ENCODE data around the gene PGAP6.
A peak's percentile ranks its signal among the peaks of the same experiment; 100 is the strongest.
"Not testable (repeated sequence)": the region's sequence is repeated elsewhere in the genome, so short reads cannot be mapped to it uniquely, and the experiment has no call there.

The PGAP6 gene

GRCh38 chr16:369275-369865 is 12.4 kb downstream of the PGAP6 start:
- H3K27ac ChIP-seq (ENCODE audit: low read length): no peak overlapping the region
- peak overlapping the region; percentile 65; the same call in 1 of the 2 replicates for H3K4me3 ChIP-seq (ENCODE audit: low read length)
- peaks cover 64% of the 10 kb centered on the region for H3K36me3 ChIP-seq (ENCODE audit: insufficient read depth, low read depth, low read length)
- H3K27me3 ChIP-seq (ENCODE audit: insufficient read depth, low read length): no peaks in the 10 kb centered on the region
- no peaks in the 10 kb centered on the region for H3K9me3 ChIP-seq (ENCODE audit: insufficient read depth, low read depth, low read length)
- peak overlapping the region; percentile 51 for H3K9ac ChIP-seq (ENCODE audit: low read depth, low read length)
- peaks cover 5% of the 10 kb centered on the region; the same call in 1 of the 2 replicates for H3K4me1 ChIP-seq (ENCODE audit: insufficient read depth, low read length)

GRCh38 chr16:368388-369158 is 13.2 kb downstream of the PGAP6 start:
- Histone ChIP-seq H3K9me3 (ENCODE audit: insufficient read depth, low read depth, low read length) (no peaks in the 10 kb centered on the region), H3K27me3 (ENCODE audit: insufficient read depth, low read length) (no peaks in the 10 kb centered on the region), H3K9ac (ENCODE audit: low read depth, low read length) (no peak overlapping the region), H3K27ac (ENCODE audit: low read length) (no peak overlapping the region), H3K4me3 (ENCODE audit: low read length) (no peak overlapping the region), H3K4me1 (ENCODE audit: insufficient read depth, low read length) (peaks cover 5% of the 10 kb centered on the region; the same call in 1 of the 2 replicates), H3K36me3 (ENCODE audit: insufficient read depth, low read depth, low read length) (peaks cover 56% of the 10 kb centered on the region)

GRCh38 chr16:367333-367903 is 14.4 kb downstream of the PGAP6 start:
- no peak overlapping the region for H3K27ac ChIP-seq (ENCODE audit: low read length)
- no peak overlapping the region for H3K9ac ChIP-seq (ENCODE audit: low read depth, low read length)

DNA sequence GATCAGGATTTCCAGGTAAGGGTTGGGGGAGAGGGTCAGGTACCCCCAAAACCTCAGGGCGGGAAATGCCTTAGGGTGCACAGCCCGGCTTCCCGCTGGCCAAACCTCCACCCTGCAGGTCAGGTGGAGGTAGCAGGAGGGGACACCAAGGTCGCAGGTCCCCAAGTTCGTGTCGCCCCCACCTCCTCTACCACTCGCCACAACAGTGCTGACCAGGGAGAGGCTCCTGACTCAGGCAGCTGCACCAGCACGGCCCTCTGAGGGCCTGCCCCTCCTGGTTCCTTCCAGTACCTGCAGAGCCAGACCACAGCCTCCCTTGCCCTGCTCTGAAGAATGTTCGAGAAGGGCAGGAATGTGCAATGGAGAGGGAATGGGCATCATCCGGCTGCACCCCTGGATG is 15.3 kb downstream of the PGAP6 start:
- no peak overlapping the region for H3K4me3 ChIP-seq (ENCODE audit: low read length)
- no peak overlapping the region for H3K9ac ChIP-seq (ENCODE audit: low read depth, low read length)
- no peaks in the 10 kb centered on the region for H3K9me3 ChIP-seq (ENCODE audit: insufficient read depth, low read depth, low read length)
- peaks cover 35% of the 10 kb centered on the region for H3K36me3 ChIP-seq (ENCODE audit: insufficient read depth, low read depth, low read length)
- H3K4me1 ChIP-seq (ENCODE audit: insufficient read depth, low read length): peaks cover 5% of the 10 kb centered on the region; the same call in 1 of the 2 replicates
- no peak overlapping the region for H3K27ac ChIP-seq (ENCODE audit: low read length)
- H3K27me3 ChIP-seq (ENCODE audit: insufficient read depth, low read length): no peaks in the 10 kb centered on the region

More at GRCh38 chr16:367333-367903, 14.4 kb downstream of the PGAP6 start:
- Histone ChIP-seq H3K27me3 (ENCODE audit: insufficient read depth, low read length) (no peaks in the 10 kb centered on the region), H3K4me3 (ENCODE audit: low read length) (no peak overlapping the region), H3K36me3 (ENCODE audit: insufficient read depth, low read depth, low read length) (peaks cover 44% of the 10 kb centered on the region), H3K4me1 (ENCODE audit: insufficient read depth, low read length) (peaks cover 5% of the 10 kb centered on the region; the same call in 1 of the 2 replicates), H3K9me3 (ENCODE audit: insufficient read depth, low read depth, low read length) (no peaks in the 10 kb centered on the region)

GRCh38 chr16:364595-365491 is 16.9 kb downstream of the PGAP6 start:
- Histone ChIP-seq H3K27ac (ENCODE audit: low read length) (no peak overlapping the region), H3K27me3 (ENCODE audit: insufficient read depth, low read length) (no peaks in the 10 kb centered on the region), H3K9me3 (ENCODE audit: insufficient read depth, low read depth, low read length) (no peaks in the 10 kb centered on the region), H3K4me1 (ENCODE audit: insufficient read depth, low read length) (peaks cover 5% of the 10 kb centered on the region; the same call in 1 of the 2 replicates), H3K36me3 (ENCODE audit: insufficient read depth, low read depth, low read length) (peaks cover 32% of the 10 kb centered on the region), H3K9ac (ENCODE audit: low read depth, low read length) (no peak overlapping the region), H3K4me3 (ENCODE audit: low read length) (no peak overlapping the region)

DNA sequence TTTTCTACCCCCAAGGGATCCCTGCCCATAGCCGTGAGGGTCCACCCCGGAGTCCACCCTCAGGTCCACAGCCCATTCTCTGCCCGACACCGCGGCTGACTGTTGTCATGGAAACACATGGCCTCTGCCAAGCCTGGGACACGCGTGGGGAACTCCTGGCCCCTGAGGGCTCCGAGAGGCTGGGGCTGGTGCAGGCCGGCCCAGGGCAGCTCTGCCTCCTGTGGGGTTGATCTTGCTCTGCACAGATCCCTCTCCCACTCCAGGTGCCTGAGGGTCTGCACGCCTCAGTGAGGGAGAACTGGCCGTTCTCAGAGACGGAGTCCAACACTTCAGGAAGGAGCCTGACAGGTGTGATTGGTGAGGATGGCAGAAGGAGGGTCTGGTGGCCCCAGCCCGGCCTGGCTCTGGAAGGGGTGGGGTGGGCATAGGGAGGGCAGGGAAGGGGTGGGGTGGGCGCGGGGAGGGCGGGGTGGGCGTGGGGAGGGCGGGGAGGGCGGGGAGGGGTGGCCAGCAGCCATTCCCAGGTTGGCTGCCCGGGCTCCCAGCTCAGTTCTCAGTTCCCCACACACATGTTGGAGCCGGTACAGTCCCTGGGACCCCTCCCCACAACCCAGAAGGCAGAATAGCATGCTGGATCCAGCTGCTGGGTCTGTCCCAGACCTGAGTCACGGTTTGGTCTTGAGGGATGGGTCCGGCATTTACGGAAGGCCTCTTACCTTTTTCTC is 17.9 kb downstream of the PGAP6 start:
- no peak overlapping the region; the same call in 1 of the 2 replicates for H3K9ac ChIP-seq (ENCODE audit: low read depth, low read length)

DNA sequence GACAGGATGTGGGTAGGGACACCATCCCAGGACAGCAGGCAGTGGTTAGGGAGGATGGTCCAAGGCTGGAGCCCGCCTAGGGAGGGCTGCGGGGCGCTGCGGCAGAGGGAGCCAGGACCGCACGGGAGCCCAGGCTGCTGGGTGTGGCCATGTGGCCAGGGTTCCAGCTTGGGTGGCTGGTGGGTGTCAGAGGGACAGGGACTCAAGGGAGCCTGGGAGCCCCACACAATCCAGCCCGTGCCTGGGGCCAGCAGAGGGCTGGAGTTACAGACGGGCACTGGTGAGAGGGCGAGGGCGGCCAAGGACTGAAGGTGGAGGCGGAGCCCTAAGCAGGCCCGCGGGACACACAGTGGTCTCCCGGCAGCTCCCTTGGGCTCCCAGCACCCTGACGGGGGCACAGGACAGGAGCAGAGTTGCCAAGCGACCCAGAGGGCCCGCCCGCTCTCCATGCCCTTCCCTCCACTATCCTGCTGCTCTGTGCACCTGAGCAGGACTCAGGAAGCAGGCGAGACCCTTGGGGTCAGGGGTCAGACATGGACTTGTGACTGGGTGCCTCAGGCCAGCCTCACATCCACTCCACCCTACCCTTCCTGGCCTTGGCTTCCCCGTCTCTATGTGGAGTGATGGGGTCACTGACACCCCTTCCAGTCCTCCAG is 18.5 kb downstream of the PGAP6 start:
- Histone ChIP-seq H3K4me3 (ENCODE audit: low read length) (no peak overlapping the region), H3K4me1 (ENCODE audit: insufficient read depth, low read length) (no peaks in the 10 kb centered on the region), H3K36me3 (ENCODE audit: insufficient read depth, low read depth, low read length) (peaks cover 21% of the 10 kb centered on the region), H3K27me3 (ENCODE audit: insufficient read depth, low read length) (no peaks in the 10 kb centered on the region), H3K9ac (ENCODE audit: low read depth, low read length) (no peak overlapping the region; the same call in 1 of the 2 replicates), H3K27ac (ENCODE audit: low read length) (no peak overlapping the region), H3K9me3 (ENCODE audit: insufficient read depth, low read depth, low read length) (no peaks in the 10 kb centered on the region)

More for the DNA sequence above, 17.9 kb downstream of the PGAP6 start:
- Histone ChIP-seq H3K27me3 (ENCODE audit: insufficient read depth, low read length) (no peaks in the 10 kb centered on the region), H3K4me1 (ENCODE audit: insufficient read depth, low read length) (no peaks in the 10 kb centered on the region), H3K4me3 (ENCODE audit: low read length) (no peak overlapping the region), H3K27ac (ENCODE audit: low read length) (no peak overlapping the region), H3K9me3 (ENCODE audit: insufficient read depth, low read depth, low read length) (no peaks in the 10 kb centered on the region), H3K36me3 (ENCODE audit: insufficient read depth, low read depth, low read length) (peaks cover 28% of the 10 kb centered on the region)

GRCh38 chr16:362702-362999 is 19.1 kb downstream of the PGAP6 start:
- not testable (repeated sequence) for H3K9ac ChIP-seq (ENCODE audit: low read depth, low read length); H3K4me3 ChIP-seq (ENCODE audit: low read length); H3K27me3 ChIP-seq (ENCODE audit: insufficient read depth, low read length); H3K27ac ChIP-seq (ENCODE audit: low read length); H3K4me1 ChIP-seq (ENCODE audit: insufficient read depth, low read length); H3K9me3 ChIP-seq (ENCODE audit: insufficient read depth, low read depth, low read length)
- H3K36me3 ChIP-seq (ENCODE audit: insufficient read depth, low read depth, low read length): peaks cover 15% of the 10 kb centered on the region

DNA sequence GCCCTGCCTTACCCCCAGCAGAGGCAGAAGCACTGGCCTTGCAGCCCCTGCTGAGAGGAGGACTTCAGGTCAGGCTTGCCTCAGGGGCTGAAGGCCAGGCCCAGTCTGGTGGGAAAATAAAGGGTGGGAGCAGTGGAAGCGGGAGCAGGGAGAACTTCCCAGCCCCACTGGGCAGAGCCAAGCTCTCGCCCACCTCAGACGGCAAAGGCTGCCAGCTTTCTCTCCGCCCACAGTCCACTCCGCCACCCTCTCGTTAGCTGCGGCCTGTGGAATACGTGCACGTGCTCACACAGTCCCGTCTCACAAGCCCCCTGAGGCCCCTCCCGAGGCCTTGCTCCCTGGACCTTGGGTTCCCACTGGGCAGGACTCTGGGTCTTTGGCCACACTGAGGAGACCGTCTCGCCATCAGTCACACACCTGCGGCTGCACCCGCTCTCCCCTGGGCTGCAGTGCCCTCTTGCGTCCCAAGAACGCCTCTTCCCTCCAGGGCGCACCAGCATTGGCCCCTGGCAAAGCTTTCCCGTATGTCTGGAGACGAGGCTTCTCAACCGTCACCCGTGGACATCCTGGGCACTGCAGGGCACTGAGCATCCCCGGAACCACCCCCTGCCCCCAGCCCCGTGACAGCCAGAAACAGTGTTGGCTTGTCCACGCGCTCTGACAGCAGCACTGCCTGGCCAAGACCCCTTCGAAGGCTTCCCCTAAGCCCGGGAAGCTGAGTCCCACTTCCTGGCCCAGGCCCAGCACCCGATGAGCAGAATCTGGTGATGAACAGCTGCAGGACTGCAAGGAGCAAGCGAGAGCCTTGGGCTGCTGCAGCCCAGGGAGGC is 19.7 kb downstream of the PGAP6 start:
- Histone ChIP-seq H3K27me3 (ENCODE audit: insufficient read depth, low read length) (no peaks in the 10 kb centered on the region), H3K4me1 (ENCODE audit: insufficient read depth, low read length) (no peaks in the 10 kb centered on the region), H3K9ac (ENCODE audit: low read depth, low read length) (no peak overlapping the region), H3K27ac (ENCODE audit: low read length) (no peak overlapping the region), H3K4me3 (ENCODE audit: low read length) (no peak overlapping the region), H3K36me3 (ENCODE audit: insufficient read depth, low read depth, low read length) (peaks cover 9% of the 10 kb centered on the region), H3K9me3 (ENCODE audit: insufficient read depth, low read depth, low read length) (no peaks in the 10 kb centered on the region)

DNA sequence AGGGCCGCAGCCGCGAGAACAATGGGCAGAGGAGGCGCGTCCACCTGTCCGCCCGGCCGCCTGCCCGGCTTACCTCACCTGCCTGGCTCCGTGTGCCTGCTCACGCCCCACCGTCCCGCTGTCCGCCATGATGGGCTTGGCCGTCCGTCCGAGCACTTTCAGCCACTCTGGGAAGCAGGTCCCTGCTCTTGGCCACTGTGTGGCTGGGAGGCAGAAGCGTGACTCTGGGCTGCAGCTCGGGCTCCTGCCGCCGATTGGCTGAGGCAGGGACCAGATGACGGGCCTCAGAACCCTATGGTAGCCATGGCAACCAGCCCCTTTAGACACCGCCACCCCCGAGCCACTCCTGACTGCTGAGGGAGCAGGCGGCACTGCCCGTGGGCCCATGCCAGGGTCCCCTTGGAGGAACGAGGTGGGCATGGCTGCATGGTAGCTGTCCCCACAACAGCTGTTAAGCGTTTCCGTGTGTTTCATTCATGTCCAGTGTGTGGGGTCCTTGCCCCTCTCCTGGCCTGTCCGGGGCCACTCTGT is 20.4 kb downstream of the PGAP6 start:
- no peak overlapping the region for H3K27ac ChIP-seq (ENCODE audit: low read length)
- H3K36me3 ChIP-seq (ENCODE audit: insufficient read depth, low read depth, low read length): peaks cover 2% of the 10 kb centered on the region; the same call in 1 of the 2 replicates
- no peak overlapping the region for H3K4me3 ChIP-seq (ENCODE audit: low read length)
- H3K9me3 ChIP-seq (ENCODE audit: insufficient read depth, low read depth, low read length): no peaks in the 10 kb centered on the region
- H3K9ac ChIP-seq (ENCODE audit: low read depth, low read length): no peak overlapping the region
- H3K27me3 ChIP-seq (ENCODE audit: insufficient read depth, low read length): no peaks in the 10 kb centered on the region
- no peaks in the 10 kb centered on the region for H3K4me1 ChIP-seq (ENCODE audit: insufficient read depth, low read length)

Measured in iPS-20b (cell line).